ENCODE data around the gene U2AF2. TPM values are rescaled to one million over a fixed set of nuclear protein-coding genes. Genes with fewer than 3 reads are reported as not detected.
A peak's percentile ranks its signal among the peaks of the same experiment; 100 is the strongest.

Gene U2AF2
- total RNA-seq, 4 donors from 2014 or later = 115 to 242 (median 141) TPM

GRCh38 chr19:55656988-55657747 is 2.3 kb downstream of the U2AF2 start:
- Histone ChIP-seq H3K9me3 (no peaks in the 10 kb centered on the region), H3K4me3 (peak overlapping the region in 2 of 4 donors; percentile 17 to 85), H3K36me3 (peaks cover 3 to 40% (median 22%) of the 10 kb centered on the region in 3 donors), H3K27me3 (no peaks in the 10 kb centered on the region), H3K27ac (peak overlapping the region in 1 of 4 donors; percentile 99), H3K4me1 (peaks cover 0 to 70% (median 44%) of the 10 kb centered on the region in 4 donors)
- TF ChIP-seq EP300 (IDR thresholded peaks at IDR 0.05) (no peak), POLR2A (IDR thresholded peaks at IDR 0.05) (no peak), CTCF (IDR thresholded peaks at IDR 0.05) (no peak)
- no peak for DNase-seq (ENCODE audit: low spot score in 2 of 2)
- 49 to 58% methylated on average over 18 of the region's 18 CpGs for WGBS, 2 donors

- H3K27me3 ChIP-seq = no peaks in the 10 kb centered on the region
- no peak overlapping the region for H3K4me3 ChIP-seq
- H3K36me3 ChIP-seq = peaks cover 8 to 51% (median 39%) of the 10 kb centered on the region in 3 donors
- no peak overlapping the region for H3K27ac ChIP-seq
- 85 to 89% methylated on average over 34 to 36 of the region's 37 CpGs for WGBS, 2 donors
- H3K9me3 ChIP-seq = no peaks in the 10 kb centered on the region
- DNase-seq (ENCODE audit: low spot score in 2 of 2) = no peak
- peaks cover 0 to 57% (median 40%) of the 10 kb centered on the region in 4 donors for H3K4me1 ChIP-seq
- TF ChIP-seq CTCF (IDR thresholded peaks at IDR 0.05) = no peak
- no peak for TF ChIP-seq POLR2A (IDR thresholded peaks at IDR 0.05)
- no peak for TF ChIP-seq EP300 (IDR thresholded peaks at IDR 0.05)
These were observed 4.1 kb downstream of the U2AF2 start for GRCh38 chr19:55658846-55659459.

- Histone ChIP-seq H3K36me3 (peaks cover 8 to 60% (median 44%) of the 10 kb centered on the region in 3 donors), H3K4me3 (no peak overlapping the region), H3K27me3 (no peaks in the 10 kb centered on the region), H3K4me1 (peaks cover 0 to 57% (median 40%) of the 10 kb centered on the region in 4 donors), H3K27ac (no peak overlapping the region), H3K9me3 (no peaks in the 10 kb centered on the region)
- TF ChIP-seq CTCF (IDR thresholded peaks at IDR 0.05) = no peak
- TF ChIP-seq EP300 (IDR thresholded peaks at IDR 0.05) = no peak
- TF ChIP-seq POLR2A (IDR thresholded peaks at IDR 0.05) = no peak
- 69 to 71% methylated on average over 8 to 9 of the region's 9 CpGs for WGBS, 2 donors
- DNase-seq (ENCODE audit: low spot score in 2 of 2) = no peak
These were observed 5.0 kb downstream of the U2AF2 start for GRCh38 chr19:55659822-55660221.

GRCh38 chr19:55660404-55660803 is 5.6 kb downstream of the U2AF2 start:
- H3K9me3 ChIP-seq = no peaks in the 10 kb centered on the region
- no peak for DNase-seq (ENCODE audit: low spot score in 2 of 2)
- H3K4me1 ChIP-seq = peaks cover 0 to 57% (median 40%) of the 10 kb centered on the region in 4 donors
- no peak overlapping the region for H3K4me3 ChIP-seq
- peaks cover 8 to 66% (median 44%) of the 10 kb centered on the region in 3 donors for H3K36me3 ChIP-seq
- no peaks in the 10 kb centered on the region for H3K27me3 ChIP-seq
- TF ChIP-seq EP300 (IDR thresholded peaks at IDR 0.05) (no peak), CTCF (IDR thresholded peaks at IDR 0.05) (no peak), POLR2A (IDR thresholded peaks at IDR 0.05) (no peak)
- H3K27ac ChIP-seq = no peak overlapping the region
- 86 to 87% methylated on average over 12 of the region's 12 CpGs for WGBS, 2 donors

GRCh38 chr19:55660991-55661390 is 6.2 kb downstream of the U2AF2 start:
- WGBS, 2 donors = 65 to 71% methylated on average over 16 of the region's 16 CpGs
- no peaks in the 10 kb centered on the region for H3K9me3 ChIP-seq
- no peak overlapping the region for H3K4me3 ChIP-seq
- no peak for TF ChIP-seq CTCF (IDR thresholded peaks at IDR 0.05)
- no peak for TF ChIP-seq POLR2A (IDR thresholded peaks at IDR 0.05)
- no peak for TF ChIP-seq EP300 (IDR thresholded peaks at IDR 0.05)
- no peak for DNase-seq (ENCODE audit: low spot score in 2 of 2)
- H3K36me3 ChIP-seq = peaks cover 8 to 72% (median 44%) of the 10 kb centered on the region in 3 donors
- no peak overlapping the region for H3K27ac ChIP-seq
- H3K27me3 ChIP-seq = no peaks in the 10 kb centered on the region
- H3K4me1 ChIP-seq = peaks cover 0 to 54% (median 37%) of the 10 kb centered on the region in 4 donors
